HG02840 (cell line): ENCODE measurements around the gene RTL1.

Source experiments
- ATAC-seq: cut with Tn5 transposase; IDR thresholded peaks from one replicate; pipeline ENCODE4 v1.9.1; 2021; ENCODE audit warnings: mild to moderate bottlenecking, moderate library complexity, moderate number of reproducible peaks; ENCODE audit not compliant: unreplicated experiment, low FRiP score

Gene RTL1

GRCh38 chr14:100836941-100837804 is 66.3 kb downstream of the RTL1 start:
- ATAC-seq = no peak

- no peak for ATAC-seq
These were observed 67.2 kb downstream of the RTL1 start for GRCh38 chr14:100836311-100836805.

- no peak for ATAC-seq
These were observed 67.8 kb downstream of the RTL1 start for GRCh38 chr14:100835548-100836310.

- ATAC-seq = no peak
These were observed 68.6 kb downstream of the RTL1 start for GRCh38 chr14:100834794-100835547.

- ATAC-seq = no peak
These were observed 69.3 kb downstream of the RTL1 start for GRCh38 chr14:100834082-100834793.

- ATAC-seq = no peak
These were observed 71.1 kb downstream of the RTL1 start for GRCh38 chr14:100832311-100832960.

GRCh38 chr14:100830681-100831080 is 72.8 kb downstream of the RTL1 start:
- ATAC-seq = no peak
